Measurements from ENCODE around the gene STXBP6. TPM values are rescaled to one million over a fixed set of nuclear protein-coding genes. Genes with fewer than 3 reads are reported as not detected.
"Not testable (repeated sequence)": the region's sequence is repeated elsewhere in the genome, so short reads cannot be mapped to it uniquely, and the experiment has no call there.

The STXBP6 gene
- total RNA-seq, 2 donors from 2014 or later = not detected

GRCh38 chr14:24948261-24948847 lies 101.6 kb downstream of the STXBP6 start:
- no peaks in the 10 kb centered on the region for H3K36me3 Mint-ChIP-seq (ENCODE audit: insufficient read depth in 2 of 2)
- DNase-seq (no peak), ATAC-seq (replicated peaks in 1 of 2) (no peak)
- H3K27me3 Mint-ChIP-seq (ENCODE audit: low read depth) = peaks cover 18% of the 10 kb centered on the region
- peaks cover 0 to 2% of the 10 kb centered on the region in 2 donors for H3K9me3 Mint-ChIP-seq
- H3K27ac Mint-ChIP-seq = no peak overlapping the region
- H3K4me1 Mint-ChIP-seq (ENCODE audit: low read depth) = no peaks in the 10 kb centered on the region
- no peak overlapping the region for H3K4me3 Mint-ChIP-seq

DNA sequence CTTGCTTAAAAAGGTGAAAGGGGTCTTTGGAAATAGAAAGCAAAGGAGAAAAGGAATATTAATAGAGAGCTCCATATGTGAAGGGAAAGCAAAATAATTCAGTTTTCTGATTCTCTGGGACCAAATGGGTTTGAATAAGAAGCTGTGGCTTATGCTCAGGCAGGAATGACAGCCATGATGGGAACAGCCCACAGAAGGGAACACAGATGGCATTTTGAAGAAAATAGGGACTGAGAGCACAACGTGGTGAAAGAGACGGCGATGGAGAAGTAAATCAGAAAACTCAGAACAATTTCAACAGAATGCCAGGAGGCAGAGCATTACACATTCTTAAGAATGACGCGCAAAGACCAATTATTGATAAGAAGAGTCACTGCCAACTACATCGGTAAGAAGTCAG lies 102.8 kb downstream of the STXBP6 start:
- Mint-ChIP-seq H3K27ac (no peak overlapping the region), H3K4me3 (no peak overlapping the region), H3K36me3 (ENCODE audit: insufficient read depth in 2 of 2) (no peaks in the 10 kb centered on the region), H3K4me1 (ENCODE audit: low read depth) (peaks cover under 1% of the 10 kb centered on the region), H3K27me3 (ENCODE audit: low read depth) (peaks cover 14% of the 10 kb centered on the region), H3K9me3 (no peaks in the 10 kb centered on the region)
- DNase-seq = no peak
- ATAC-seq (replicated peaks in 1 of 2) = no peak

DNA sequence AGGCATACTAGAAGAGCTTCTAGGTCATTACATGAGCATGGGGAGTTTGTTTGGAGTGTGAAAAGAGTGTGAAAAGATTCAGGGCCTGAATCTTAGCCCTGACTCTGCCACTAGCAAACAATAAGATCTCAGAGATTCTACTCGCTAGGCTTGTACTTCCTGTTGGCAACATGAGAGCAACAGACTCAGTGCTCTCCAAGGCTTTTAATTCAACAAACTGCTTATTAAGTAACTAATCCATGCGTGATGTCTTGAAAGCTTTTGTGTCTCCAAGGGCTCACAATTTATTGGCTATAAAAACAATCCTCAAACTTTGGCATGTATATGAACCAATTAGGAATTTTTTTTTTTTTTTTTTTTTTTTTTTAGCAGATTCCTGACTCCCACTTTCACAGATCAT lies 105.1 kb downstream of the STXBP6 start:
- Mint-ChIP-seq H3K4me3 (no peak overlapping the region), H3K36me3 (ENCODE audit: insufficient read depth in 2 of 2) (no peaks in the 10 kb centered on the region), H3K27ac (no peak overlapping the region), H3K9me3 (no peaks in the 10 kb centered on the region), H3K27me3 (ENCODE audit: low read depth) (peaks cover 14% of the 10 kb centered on the region), H3K4me1 (ENCODE audit: low read depth) (peaks cover 4% of the 10 kb centered on the region)
- no peak for DNase-seq
- no peak for ATAC-seq (replicated peaks in 1 of 2)

DNA sequence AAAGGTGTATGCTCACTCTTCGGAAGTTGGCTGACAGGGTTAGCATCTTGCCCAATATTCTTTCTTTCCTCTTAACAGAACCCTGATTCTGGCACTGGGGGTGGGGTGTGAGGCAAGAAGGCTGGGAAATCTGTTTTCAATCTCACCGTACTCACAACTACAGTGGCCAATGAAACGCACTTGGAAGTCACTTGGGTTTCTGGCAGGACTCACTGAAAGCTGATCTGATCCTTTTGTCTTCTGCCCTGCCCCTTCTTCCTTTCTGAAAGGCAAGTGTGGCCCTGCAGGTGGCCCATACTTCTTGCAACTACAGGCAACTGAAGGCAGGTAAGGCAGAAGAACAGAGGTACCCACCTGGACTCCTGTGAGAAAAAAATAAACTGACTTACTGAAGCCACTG lies 106.9 kb downstream of the STXBP6 start:
- Mint-ChIP-seq H3K4me3 (no peak overlapping the region), H3K4me1 (ENCODE audit: low read depth) (peaks cover 4% of the 10 kb centered on the region), H3K27me3 (ENCODE audit: low read depth) (peaks cover 14% of the 10 kb centered on the region), H3K27ac (no peak overlapping the region), H3K9me3 (no peaks in the 10 kb centered on the region), H3K36me3 (ENCODE audit: insufficient read depth in 2 of 2) (no peaks in the 10 kb centered on the region)
- DNase-seq (no peak), ATAC-seq (replicated peaks in 1 of 2) (no peak)

- H3K4me1 Mint-ChIP-seq (ENCODE audit: low read depth) = peaks cover 4% of the 10 kb centered on the region
- peaks cover 8% of the 10 kb centered on the region for H3K27me3 Mint-ChIP-seq (ENCODE audit: low read depth)
- DNase-seq = no peak
- no peaks in the 10 kb centered on the region for H3K9me3 Mint-ChIP-seq
- H3K27ac Mint-ChIP-seq = no peak overlapping the region
- H3K36me3 Mint-ChIP-seq (ENCODE audit: insufficient read depth in 2 of 2) = no peaks in the 10 kb centered on the region
- no peak overlapping the region for H3K4me3 Mint-ChIP-seq
- no peak for ATAC-seq (replicated peaks in 1 of 2)
Observed at GRCh38 chr14:24941719-24942118, 108.2 kb downstream of the STXBP6 start.

GRCh38 chr14:24940213-24940783 lies 109.6 kb downstream of the STXBP6 start:
- DNase-seq (no peak), ATAC-seq (replicated peaks in 1 of 2) (peak; percentile 58 to 83)
- no peaks in the 10 kb centered on the region for H3K9me3 Mint-ChIP-seq
- H3K4me3 Mint-ChIP-seq = no peak overlapping the region
- H3K36me3 Mint-ChIP-seq (ENCODE audit: insufficient read depth in 2 of 2) = no peaks in the 10 kb centered on the region
- H3K27me3 Mint-ChIP-seq (ENCODE audit: low read depth) = no peaks in the 10 kb centered on the region
- peaks cover 4% of the 10 kb centered on the region for H3K4me1 Mint-ChIP-seq (ENCODE audit: low read depth)
- no peak overlapping the region for H3K27ac Mint-ChIP-seq

GRCh38 chr14:24938593-24938992 lies 111.4 kb downstream of the STXBP6 start:
- no peak for ATAC-seq (replicated peaks in 1 of 2)

GRCh38 chr14:24937300-24937699 lies 112.6 kb downstream of the STXBP6 start:
- DNase-seq (no peak), ATAC-seq (replicated peaks in 1 of 2) (no peak)
- Mint-ChIP-seq H3K4me1 (ENCODE audit: low read depth) (peaks cover 4% of the 10 kb centered on the region), H3K27ac (no peak overlapping the region), H3K36me3 (ENCODE audit: insufficient read depth in 2 of 2) (no peaks in the 10 kb centered on the region), H3K27me3 (ENCODE audit: low read depth) (peaks cover 6% of the 10 kb centered on the region), H3K9me3 (no peaks in the 10 kb centered on the region), H3K4me3 (no peak overlapping the region)

More at GRCh38 chr14:24938593-24938992, 111.4 kb downstream of the STXBP6 start:
- no peaks in the 10 kb centered on the region for H3K36me3 Mint-ChIP-seq (ENCODE audit: insufficient read depth in 2 of 2)
- DNase-seq = no peak
- no peak overlapping the region for H3K4me3 Mint-ChIP-seq
- H3K9me3 Mint-ChIP-seq = no peaks in the 10 kb centered on the region
- no peak overlapping the region for H3K27ac Mint-ChIP-seq
- H3K27me3 Mint-ChIP-seq (ENCODE audit: low read depth) = no peaks in the 10 kb centered on the region
- peaks cover 4% of the 10 kb centered on the region for H3K4me1 Mint-ChIP-seq (ENCODE audit: low read depth)

- not testable (repeated sequence) for H3K27ac Mint-ChIP-seq; H3K9me3 Mint-ChIP-seq; DNase-seq; H3K4me1 Mint-ChIP-seq (ENCODE audit: low read depth); H3K27me3 Mint-ChIP-seq (ENCODE audit: low read depth); ATAC-seq (replicated peaks in 1 of 2); H3K36me3 Mint-ChIP-seq (ENCODE audit: insufficient read depth in 2 of 2); H3K4me3 Mint-ChIP-seq
Observed at GRCh38 chr14:24936773-24937172, 113.2 kb downstream of the STXBP6 start.

- no peaks in the 10 kb centered on the region for H3K9me3 Mint-ChIP-seq
- no peak for ATAC-seq (replicated peaks in 1 of 2)
Observed at GRCh38 chr14:24935796-24936195, 114.2 kb downstream of the STXBP6 start.

DNA sequence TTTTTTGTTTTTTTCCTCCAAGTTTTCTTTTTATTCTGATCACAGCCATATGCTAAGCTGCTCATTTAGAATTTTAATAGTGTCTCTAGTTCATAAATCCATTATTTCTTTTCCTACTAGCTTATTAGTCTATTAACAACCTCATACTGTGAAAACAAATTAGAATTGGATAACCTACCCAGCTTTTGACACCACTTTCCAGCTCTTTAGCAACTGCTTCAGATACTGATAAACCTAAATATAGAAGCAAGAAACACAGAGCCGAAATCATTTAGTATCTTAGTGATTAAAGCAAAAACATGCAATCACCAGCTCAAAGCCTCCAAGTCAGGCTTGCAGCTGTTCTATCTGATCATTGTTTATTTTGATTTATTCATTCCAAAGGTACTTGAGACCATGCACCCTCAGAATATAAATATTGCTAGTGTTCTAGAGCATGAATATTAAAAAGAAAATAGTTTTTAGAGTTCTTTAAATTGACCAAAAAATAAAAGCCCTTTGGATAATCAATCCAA lies 121.5 kb downstream of the STXBP6 start:
- Mint-ChIP-seq H3K36me3 (ENCODE audit: insufficient read depth in 2 of 2) (no peaks in the 10 kb centered on the region), H3K9me3 (no peaks in the 10 kb centered on the region), H3K4me3 (no peak overlapping the region), H3K4me1 (ENCODE audit: low read depth) (no peaks in the 10 kb centered on the region), H3K27me3 (ENCODE audit: low read depth) (peaks cover 21% of the 10 kb centered on the region), H3K27ac (no peak overlapping the region)
- ATAC-seq (replicated peaks in 1 of 2) (no peak), DNase-seq (no peak)

More at GRCh38 chr14:24935796-24936195, 114.2 kb downstream of the STXBP6 start:
- no peaks in the 10 kb centered on the region for H3K36me3 Mint-ChIP-seq (ENCODE audit: insufficient read depth in 2 of 2)
- peaks cover 12% of the 10 kb centered on the region for H3K27me3 Mint-ChIP-seq (ENCODE audit: low read depth)
- no peak for DNase-seq
- no peak overlapping the region for H3K27ac Mint-ChIP-seq
- no peak overlapping the region for H3K4me3 Mint-ChIP-seq
- H3K4me1 Mint-ChIP-seq (ENCODE audit: low read depth) = no peaks in the 10 kb centered on the region

DNA sequence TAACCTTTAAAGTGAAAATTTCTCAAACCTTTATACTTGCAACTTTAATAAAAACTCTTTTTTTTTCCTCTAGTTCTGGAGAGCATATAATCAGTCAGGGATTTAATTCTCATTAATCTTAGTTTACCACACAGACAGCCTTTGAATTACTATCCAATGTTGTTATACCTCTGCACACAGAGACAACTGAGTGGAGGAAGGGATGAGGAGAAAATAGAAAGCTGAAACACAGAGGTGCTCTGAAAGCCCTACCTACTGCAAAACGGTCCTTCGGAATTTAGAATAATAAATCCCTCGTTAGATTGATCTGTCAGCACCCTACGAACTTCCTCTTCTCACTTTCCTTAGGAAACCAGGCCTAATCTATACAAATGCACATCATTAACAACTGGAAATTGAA lies 122.1 kb downstream of the STXBP6 start:
- Mint-ChIP-seq H3K4me1 (ENCODE audit: low read depth) (no peaks in the 10 kb centered on the region), H3K36me3 (ENCODE audit: insufficient read depth in 2 of 2) (no peaks in the 10 kb centered on the region), H3K4me3 (no peak overlapping the region), H3K27ac (no peak overlapping the region), H3K9me3 (no peaks in the 10 kb centered on the region), H3K27me3 (ENCODE audit: low read depth) (peaks cover 17% of the 10 kb centered on the region)
- DNase-seq (no peak), ATAC-seq (replicated peaks in 1 of 2) (no peak)

GRCh38 chr14:24925771-24926374 lies 124.1 kb downstream of the STXBP6 start:
- peaks cover 20% of the 10 kb centered on the region for H3K27me3 Mint-ChIP-seq (ENCODE audit: low read depth)
- H3K4me3 Mint-ChIP-seq = no peak overlapping the region
- DNase-seq (no peak), ATAC-seq (replicated peaks in 1 of 2) (no peak)
- H3K27ac Mint-ChIP-seq = no peak overlapping the region
- no peaks in the 10 kb centered on the region for H3K36me3 Mint-ChIP-seq (ENCODE audit: insufficient read depth in 2 of 2)
- H3K4me1 Mint-ChIP-seq (ENCODE audit: low read depth) = no peaks in the 10 kb centered on the region
- no peaks in the 10 kb centered on the region for H3K9me3 Mint-ChIP-seq
